ENCODE measurements around the gene DRGX. TPM values are rescaled to one million over a fixed set of nuclear protein-coding genes. Genes with fewer than 3 reads are reported as not detected.

The DRGX gene
- not detected in 2 replicates for total RNA-seq

DNA sequence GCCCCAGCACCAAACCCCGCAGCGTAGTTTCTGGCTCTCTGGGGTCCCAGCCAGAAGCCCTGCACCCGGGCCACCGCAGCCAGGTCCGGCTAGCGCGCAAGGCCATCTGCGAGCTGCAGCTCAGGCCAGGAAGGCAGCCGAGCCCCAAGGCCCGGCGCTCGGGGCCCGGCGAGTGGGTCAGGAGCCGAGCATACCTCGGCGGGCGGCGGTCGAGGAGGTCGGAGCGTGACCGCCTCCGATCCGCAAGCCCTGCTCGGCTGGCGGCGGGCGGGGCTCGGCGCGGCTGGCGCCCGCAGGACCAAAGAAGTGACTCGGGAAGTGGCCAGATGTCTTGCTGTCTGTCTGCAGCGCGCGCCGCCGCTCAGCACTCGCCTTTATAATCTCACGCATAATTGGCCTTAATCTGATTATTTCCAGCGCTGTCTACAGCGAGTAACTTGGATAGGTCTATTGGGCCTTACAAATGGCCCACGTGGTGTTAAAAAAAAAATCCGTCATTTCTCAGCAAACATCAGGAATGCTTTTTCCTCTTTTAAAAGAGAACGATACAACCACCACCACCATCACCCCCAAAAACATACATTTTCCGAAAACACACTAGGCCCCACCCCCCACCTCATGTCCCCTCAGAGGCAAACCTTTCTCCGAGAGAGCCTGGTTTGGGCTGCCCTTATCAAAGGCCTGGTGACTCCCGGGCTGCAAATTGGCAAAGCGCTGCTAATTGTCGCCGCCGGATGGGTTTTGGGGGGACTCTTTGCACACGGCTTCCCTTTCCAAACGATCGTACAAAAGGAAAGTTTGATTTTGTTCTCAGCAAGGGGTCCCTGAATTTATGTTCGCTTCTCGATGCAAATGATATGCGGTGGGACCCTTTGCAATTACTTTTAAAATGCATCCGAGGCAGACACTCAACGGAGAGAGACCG is at the start of gene DRGX:
Gene DRGX (minus strand): TSS at position 349 of the 925 bp plus-strand sequence. CDS start 649 bp downstream, outside the sequence.

Other genes with a start within 250 kb of the DRGX start
- gene TMEM273, start 207.7 kb downstream of the DRGX start, total RNA-seq = 0.58 and 4.2 TPM in 2 replicates
- gene C10orf71, start 96.9 kb downstream of the DRGX start, total RNA-seq = not detected in 2 replicates
- gene ERCC6, start 143.0 kb upstream of the DRGX start, total RNA-seq = 62.7 and 78.9 TPM in 2 replicates
- under 0.01 TPM in 1 of 2 replicates, not detected in the other for gene SLC18A3, start 214.2 kb upstream of the DRGX start, total RNA-seq
- not detected in 2 replicates for gene CHAT, start 217.9 kb upstream of the DRGX start, total RNA-seq